Small intestine (tissue), 7 donors: ENCODE results near the gene COL9A1. TPM values are rescaled to one million over a fixed set of nuclear protein-coding genes. Genes with fewer than 3 reads are reported as not detected.

ENCODE experiments used
- DNase-seq, 2 donors: peaks; one replicate each; pipeline versions ENCODE4 v3.0.0 to v3.0.0-alpha.2; 2013
- FAIRE-seq: peaks from 2 replicates; lab custom pipeline; 2012; peaks lifted over from hg19 to GRCh38; lab: Jason Lieb, UNC
- H3K27ac ChIP-seq, 3 donors: one replicate each; pipeline ENCODE4 v1.5.1; 2013; ENCODE audit warnings: low read length in 2 of 3, mild to moderate bottlenecking in 2 of 3, control low read depth in 1 of 3, inconsistent platforms in 1 of 3, low read depth in 1 of 3, moderate library complexity in 1 of 3
- H3K27me3 ChIP-seq, 3 donors: one replicate each; pipeline ENCODE4 v1.6.1; 2013; ENCODE audit warnings: low read length in 3 of 3, inconsistent platforms in 1 of 3; ENCODE audit not compliant: control insufficient read depth in 3 of 3, insufficient read depth in 3 of 3
- H3K36me3 ChIP-seq, 3 donors: one replicate each; pipeline ENCODE4 v1.6.1; 2013; ENCODE audit warnings: low read length in 3 of 3, inconsistent platforms in 1 of 3, low read depth in 1 of 3, mild to moderate bottlenecking in 1 of 3, moderate library complexity in 1 of 3; ENCODE audit not compliant: control insufficient read depth in 3 of 3, insufficient read depth in 2 of 3
- H3K4me1 ChIP-seq, 3 donors: one replicate each; pipeline ENCODE4 v1.6.1; 2013; ENCODE audit warnings: low read length in 2 of 3, inconsistent platforms in 1 of 3, low read depth in 1 of 3, mild to moderate bottlenecking in 1 of 3, moderate library complexity in 1 of 3; ENCODE audit not compliant: control insufficient read depth in 3 of 3, insufficient read depth in 2 of 3
- H3K4me3 ChIP-seq, 3 donors: one replicate each; pipeline ENCODE4 v1.5.1; 2013; ENCODE audit warnings: low read length in 3 of 3, control low read depth in 1 of 3, inconsistent platforms in 1 of 3, low read depth in 1 of 3, mild to moderate bottlenecking in 1 of 3, moderate library complexity in 1 of 3
- H3K9me3 ChIP-seq, 2 donors: one replicate each; pipeline ENCODE4 v1.6.1; 2013; ENCODE audit warnings: low read depth in 1 of 2, low read length in 1 of 2; ENCODE audit not compliant: control insufficient read depth in 2 of 2, insufficient read depth in 1 of 2
- WGBS, 3 donors: extraction: QIAGEN DNeasy Blood & Tissue Kit; methylation state at CpG; one replicate each; pipeline ENCODE4 v1.1.7; 2013; 5-methylcytosine and 5-hydroxymethylcytosine counted together
- polyA plus RNA-seq, 4 donors: library from polyadenylated mRNA; stranded (reverse) in 3 of 4; unstranded in 1 of 4; fragments of 200-250 nt in 3 of 4; fragments of 120-200 nt in 1 of 4; gene quantifications; one replicate each; pipeline versions ENCODE4 v1.2.1 to v1.2.3, GENCODE V29; 2013
- donor health status: healthy with polysubstance abuse.
- donor health status: control.
- donor health status: control.
- donor health status: Bipolar disorder and iron deficiency.
- donor health status: healthy.

Gene COL9A1
- polyA plus RNA-seq, 4 donors: 0.34 to 3.6 TPM; not detected in 2

DNA sequence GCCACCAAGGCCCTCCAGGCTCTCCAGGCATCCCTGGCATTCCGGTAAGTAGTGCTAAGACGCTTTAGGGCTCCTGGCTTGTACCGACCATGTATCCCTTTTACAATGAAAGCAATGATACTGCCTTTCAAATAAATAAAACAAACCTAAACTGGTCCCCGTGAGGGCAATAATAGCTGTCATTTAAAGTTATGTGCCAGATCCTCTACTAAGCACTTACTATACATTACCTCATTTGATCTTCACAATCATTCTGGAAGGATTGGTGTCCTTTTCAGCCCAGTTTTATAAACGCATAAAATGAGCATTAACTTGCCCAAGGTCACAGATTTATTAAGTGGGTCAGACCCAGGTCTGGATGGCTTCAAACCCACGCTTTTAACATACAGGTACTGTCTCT is 114.7 kb downstream of the COL9A1 start:
- Histone ChIP-seq H3K27ac (no peak overlapping the region), H3K4me3 (no peak overlapping the region), H3K9me3 (no peaks in the 10 kb centered on the region), H3K36me3 (no peaks in the 10 kb centered on the region), H3K27me3 (no peaks in the 10 kb centered on the region), H3K4me1 (no peaks in the 10 kb centered on the region)
- WGBS, 3 donors: 78 to 85% (median 83%) methylated on average over 6 of the region's 6 CpGs
- no peak for DNase-seq
- FAIRE-seq: no peak

DNA sequence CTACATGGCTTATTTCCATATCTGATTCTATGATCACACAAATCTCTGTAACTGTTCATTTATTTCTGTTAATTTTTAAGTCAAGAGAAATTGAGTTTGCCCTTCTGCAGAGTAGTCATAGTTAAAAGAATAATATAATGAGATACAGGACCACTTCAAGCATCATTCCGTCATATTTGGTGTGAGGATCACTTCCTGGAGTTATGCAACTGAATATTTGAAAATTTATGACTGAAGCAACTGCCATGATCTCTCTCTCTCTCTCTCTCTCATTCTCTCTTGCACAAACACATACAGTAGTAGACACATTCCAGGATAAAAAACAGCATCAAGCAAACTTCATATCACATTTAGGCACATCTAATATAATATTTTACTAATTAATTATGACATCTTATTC is 116.4 kb downstream of the COL9A1 start:
- no peaks in the 10 kb centered on the region for H3K36me3 ChIP-seq
- no peaks in the 10 kb centered on the region for H3K4me1 ChIP-seq
- 79 to 93% (median 82%) methylated on average over 1 of the region's 1 CpG for WGBS, 3 donors
- DNase-seq (no peak), FAIRE-seq (no peak)
- H3K9me3 ChIP-seq: no peaks in the 10 kb centered on the region
- H3K27me3 ChIP-seq: no peaks in the 10 kb centered on the region
- H3K27ac ChIP-seq: no peak overlapping the region
- no peak overlapping the region for H3K4me3 ChIP-seq

- Histone ChIP-seq H3K4me3 (no peak overlapping the region), H3K9me3 (peaks cover 0 to 4% of the 10 kb centered on the region in 2 donors), H3K4me1 (no peaks in the 10 kb centered on the region), H3K36me3 (no peaks in the 10 kb centered on the region), H3K27ac (no peak overlapping the region), H3K27me3 (no peaks in the 10 kb centered on the region)
- FAIRE-seq: no peak
- 77 to 88% (median 78%) methylated on average over 3 of the region's 3 CpGs for WGBS, 3 donors
- DNase-seq: no peak
These were observed 118.2 kb downstream of the COL9A1 start for GRCh38 chr6:70184723-70185122.

- Histone ChIP-seq H3K36me3 (no peaks in the 10 kb centered on the region), H3K27me3 (no peaks in the 10 kb centered on the region), H3K27ac (no peak overlapping the region), H3K9me3 (peaks cover 0 to 6% of the 10 kb centered on the region in 2 donors), H3K4me3 (no peak overlapping the region), H3K4me1 (no peaks in the 10 kb centered on the region)
- DNase-seq: no peak
- 49 to 65% (median 51%) methylated on average over 3 of the region's 3 CpGs for WGBS, 3 donors
- FAIRE-seq: no peak
These were observed 119.3 kb downstream of the COL9A1 start for GRCh38 chr6:70183538-70183937.

GRCh38 chr6:70180901-70181599 is 121.8 kb downstream of the COL9A1 start:
- FAIRE-seq: no peak
- no peak overlapping the region for H3K4me3 ChIP-seq
- no peaks in the 10 kb centered on the region for H3K36me3 ChIP-seq
- H3K9me3 ChIP-seq: peaks cover 0 to 6% of the 10 kb centered on the region in 2 donors
- no peaks in the 10 kb centered on the region for H3K27me3 ChIP-seq
- no peak for DNase-seq
- no peak overlapping the region for H3K27ac ChIP-seq
- 21 to 49% (median 24%) methylated on average over 1 of the region's 1 CpG for WGBS, 3 donors
- no peaks in the 10 kb centered on the region for H3K4me1 ChIP-seq

DNA sequence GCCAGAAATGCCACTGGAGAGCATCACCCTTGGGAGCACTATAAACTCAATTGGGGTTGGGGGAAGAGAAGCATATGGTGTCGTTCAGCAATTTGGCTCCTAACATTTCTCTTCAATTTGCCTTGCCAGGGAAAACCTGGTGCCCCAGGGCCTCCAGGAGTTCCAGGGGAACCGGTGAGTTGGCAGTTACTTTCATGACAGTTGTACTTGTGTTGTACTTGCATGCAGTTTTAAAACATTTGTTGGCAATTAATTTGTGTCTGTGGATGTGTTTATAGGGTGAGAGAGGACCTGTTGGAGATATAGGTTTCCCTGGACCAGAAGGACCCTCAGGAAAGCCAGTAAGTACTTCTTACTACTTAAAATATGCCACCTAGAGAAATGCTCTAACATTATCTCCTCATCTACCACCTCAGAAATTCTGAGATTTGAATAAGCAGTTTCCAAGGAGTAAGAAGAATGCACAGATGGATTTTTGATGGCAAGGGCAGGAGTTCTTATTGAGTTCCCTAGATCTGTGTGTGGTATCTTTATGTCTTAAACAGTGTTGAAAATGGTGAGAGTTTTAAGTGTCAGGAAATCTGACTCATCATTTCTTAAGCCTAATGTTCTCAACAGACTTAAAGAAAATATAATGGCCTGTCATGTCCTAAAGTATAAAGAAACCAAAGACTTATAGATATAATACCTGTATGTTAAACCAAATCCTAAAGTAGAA is 122.5 kb downstream of the COL9A1 start:
- 80 to 84% (median 83%) methylated on average over 2 of the region's 2 CpGs for WGBS, 3 donors
- no peak for DNase-seq
- no peak overlapping the region for H3K4me3 ChIP-seq

GRCh38 chr6:70176842-70177550 is 125.9 kb downstream of the COL9A1 start:
- FAIRE-seq (no peak), DNase-seq (no peak)
- no peak overlapping the region for H3K4me3 ChIP-seq
- H3K9me3 ChIP-seq: peaks cover 0 to 6% of the 10 kb centered on the region in 2 donors
- H3K36me3 ChIP-seq: no peaks in the 10 kb centered on the region
- H3K4me1 ChIP-seq: no peaks in the 10 kb centered on the region
- no peak overlapping the region for H3K27ac ChIP-seq
- no peaks in the 10 kb centered on the region for H3K27me3 ChIP-seq
- 60 to 77% (median 65%) methylated on average over 3 of the region's 3 CpGs for WGBS, 3 donors

More for the DNA sequence above, 122.5 kb downstream of the COL9A1 start:
- FAIRE-seq: no peak
- Histone ChIP-seq H3K4me1 (no peaks in the 10 kb centered on the region), H3K9me3 (peaks cover 0 to 6% of the 10 kb centered on the region in 2 donors), H3K27ac (no peak overlapping the region), H3K27me3 (no peaks in the 10 kb centered on the region), H3K36me3 (no peaks in the 10 kb centered on the region)

DNA sequence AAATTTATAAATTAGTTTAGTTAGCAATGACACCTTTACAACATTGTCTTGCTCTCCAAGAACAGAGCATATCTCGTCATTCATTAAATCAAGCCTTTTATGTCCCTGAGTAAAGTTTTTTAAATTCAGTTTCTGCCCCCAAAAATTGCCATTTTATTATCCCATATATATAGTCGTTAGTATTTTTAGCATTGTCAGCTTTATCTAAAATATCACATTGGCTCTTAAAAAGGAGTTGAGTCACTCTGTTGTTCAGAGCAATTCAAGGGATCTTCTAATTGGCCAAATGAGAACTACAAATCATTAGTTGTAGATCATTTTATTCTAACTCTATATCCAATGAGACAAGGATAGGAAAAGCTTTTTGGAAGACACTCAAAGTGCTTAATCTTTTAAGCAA is 127.1 kb downstream of the COL9A1 start:
- no peak overlapping the region for H3K27ac ChIP-seq
- FAIRE-seq (no peak), DNase-seq (no peak)
- no peaks in the 10 kb centered on the region for H3K27me3 ChIP-seq
- H3K4me1 ChIP-seq: no peaks in the 10 kb centered on the region
- H3K4me3 ChIP-seq: no peak overlapping the region
- peaks cover 0 to 6% of the 10 kb centered on the region in 2 donors for H3K9me3 ChIP-seq
- H3K36me3 ChIP-seq: no peaks in the 10 kb centered on the region
- 70 to 82% (median 70%) methylated on average over 2 of the region's 2 CpGs for WGBS, 3 donors
